ENCODE results near the gene ZNF519.
"Not testable (repeated sequence)": the region's sequence is repeated elsewhere in the genome, so short reads cannot be mapped to it uniquely, and the experiment has no call there.

The ZNF519 gene

DNA sequence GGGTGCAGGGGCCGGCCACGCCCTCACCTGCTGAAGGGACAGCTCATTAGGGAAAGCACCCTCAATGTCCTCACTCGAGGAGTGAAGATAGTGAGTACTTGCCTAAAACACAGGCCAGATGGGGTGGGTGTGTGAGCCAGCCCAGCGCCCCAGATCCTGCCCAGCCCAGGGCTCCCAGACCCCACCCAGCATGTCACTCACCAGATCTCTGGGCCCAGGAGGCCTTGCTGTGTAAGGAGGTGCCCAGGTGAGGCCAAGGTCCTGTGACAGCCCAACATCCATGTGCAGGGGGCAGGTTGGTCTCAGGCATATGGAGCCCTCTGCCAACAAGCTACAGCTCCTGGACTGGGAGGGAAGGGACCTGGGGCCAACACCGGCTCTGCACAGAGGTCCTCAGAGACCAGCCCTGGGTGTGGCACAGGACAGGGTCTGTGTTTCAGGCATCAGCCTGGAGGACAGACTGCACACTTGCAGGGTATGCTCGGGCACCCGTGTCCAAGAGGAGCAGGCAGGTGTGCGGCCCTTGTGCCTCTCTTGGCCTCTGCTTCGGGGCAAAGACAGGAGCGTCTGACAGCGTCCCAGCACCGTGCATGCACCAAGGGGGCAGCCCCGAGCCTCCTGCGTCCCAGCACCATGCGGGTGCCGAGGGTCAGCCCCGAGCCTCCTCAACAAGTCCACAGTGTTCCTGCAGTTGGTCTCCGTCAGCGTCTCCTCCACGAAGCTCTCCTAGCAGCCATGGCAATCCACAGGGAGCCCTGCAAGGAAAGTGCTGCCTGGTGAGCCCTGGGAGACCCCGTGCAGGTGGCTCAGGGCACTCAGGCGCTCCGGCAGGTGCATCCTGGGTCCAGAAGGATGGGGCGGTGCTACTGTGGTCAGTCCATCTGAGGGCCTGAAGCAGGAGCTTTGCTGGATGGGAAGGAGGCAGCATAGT lies 16.0 kb upstream of the ZNF519 start:
- not testable (repeated sequence) for DNase-seq

DNA sequence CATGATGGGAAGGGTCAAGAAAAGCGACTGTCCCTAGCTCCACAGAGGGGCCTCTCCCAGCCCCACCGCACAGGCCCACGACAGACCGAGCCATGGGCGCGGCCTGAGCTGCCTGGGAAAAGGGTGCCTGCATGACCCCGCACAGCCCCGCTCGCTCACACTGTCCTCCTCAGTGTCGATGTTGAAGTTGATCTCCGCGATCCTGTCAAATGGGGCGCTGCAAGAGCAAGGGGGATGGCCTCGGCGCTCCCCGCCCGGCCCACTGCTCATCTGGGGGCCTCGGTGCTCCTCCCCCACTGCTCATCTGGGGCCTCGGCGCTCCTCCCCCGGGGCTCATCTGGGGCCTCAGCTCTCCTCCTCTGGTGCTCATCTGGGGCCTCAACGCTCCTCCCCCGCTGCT lies 14.5 kb upstream of the ZNF519 start:
- DNase-seq, result not testable (repeated sequence)

DNA sequence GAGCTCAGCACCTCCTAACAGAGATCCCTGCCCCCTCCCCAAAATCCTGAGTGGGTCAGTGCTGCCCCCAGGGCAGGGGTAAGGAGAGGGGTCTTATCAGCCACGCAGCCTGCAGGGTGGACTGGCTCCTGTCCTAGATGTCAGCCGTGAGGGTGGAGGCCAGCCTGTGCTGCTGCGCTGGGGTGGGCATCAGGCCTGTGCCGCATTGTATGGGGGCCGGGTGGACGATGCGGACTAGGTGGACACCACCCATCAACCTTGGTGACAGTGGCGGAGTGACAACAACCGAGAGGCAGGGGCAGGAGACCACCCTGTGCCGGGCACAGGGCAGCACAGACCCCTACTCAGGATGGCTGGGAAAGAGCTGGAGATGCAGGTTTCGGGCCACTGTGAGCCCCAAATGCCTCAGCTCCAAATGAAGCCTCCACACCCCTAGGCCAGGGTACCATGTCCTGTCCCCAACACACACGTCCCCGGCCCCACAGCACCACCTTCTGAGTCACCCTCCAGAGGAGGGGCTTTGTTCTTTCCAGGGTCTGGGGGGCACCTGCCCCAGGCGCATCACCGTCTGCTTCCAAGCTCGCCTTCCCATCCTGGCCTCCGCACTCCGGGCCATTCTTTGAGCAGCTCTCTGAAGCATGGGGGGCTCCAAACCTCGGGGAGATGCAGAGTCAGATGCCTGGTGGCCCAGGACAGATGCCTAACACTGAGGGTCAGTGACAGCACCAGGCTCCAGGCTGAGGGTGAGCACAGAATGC lies 13.5 kb upstream of the ZNF519 start:
- not testable (repeated sequence) for DNase-seq

DNA sequence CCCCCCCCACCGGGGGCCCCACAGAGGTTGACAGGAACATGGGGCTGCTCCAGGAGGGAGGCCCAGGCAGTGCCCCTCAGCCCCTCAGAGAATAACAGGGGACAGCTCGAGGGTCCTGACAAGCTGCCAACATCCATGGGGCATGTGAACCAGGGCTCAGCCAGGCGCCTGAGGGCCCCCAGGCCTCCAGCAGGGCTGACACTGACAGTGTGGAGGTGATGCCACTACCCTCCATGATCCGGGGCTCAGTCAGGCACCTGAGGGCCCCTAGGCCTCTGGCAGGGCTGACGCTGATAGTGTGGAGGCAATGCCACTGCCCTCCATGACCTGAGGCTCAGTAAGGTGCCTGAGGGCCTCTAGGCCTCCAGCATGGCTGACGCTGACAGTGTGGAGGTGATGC lies 12.8 kb upstream of the ZNF519 start:
- DNase-seq, result not testable (repeated sequence)

DNA sequence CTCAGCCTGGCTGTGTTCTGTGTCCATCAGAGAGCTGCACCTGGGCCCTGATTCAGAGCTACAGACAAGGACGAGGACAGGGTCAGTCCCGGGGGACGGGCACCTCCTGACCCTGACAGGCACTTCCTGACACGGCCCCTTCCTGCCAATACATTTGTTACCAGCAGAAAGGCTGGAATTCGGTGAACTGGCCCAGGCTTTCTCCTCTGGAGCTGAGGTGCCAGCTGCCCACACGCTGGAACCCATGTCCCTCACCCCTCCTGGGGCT lies 12.3 kb upstream of the ZNF519 start:
- DNase-seq, result no peak

DNA sequence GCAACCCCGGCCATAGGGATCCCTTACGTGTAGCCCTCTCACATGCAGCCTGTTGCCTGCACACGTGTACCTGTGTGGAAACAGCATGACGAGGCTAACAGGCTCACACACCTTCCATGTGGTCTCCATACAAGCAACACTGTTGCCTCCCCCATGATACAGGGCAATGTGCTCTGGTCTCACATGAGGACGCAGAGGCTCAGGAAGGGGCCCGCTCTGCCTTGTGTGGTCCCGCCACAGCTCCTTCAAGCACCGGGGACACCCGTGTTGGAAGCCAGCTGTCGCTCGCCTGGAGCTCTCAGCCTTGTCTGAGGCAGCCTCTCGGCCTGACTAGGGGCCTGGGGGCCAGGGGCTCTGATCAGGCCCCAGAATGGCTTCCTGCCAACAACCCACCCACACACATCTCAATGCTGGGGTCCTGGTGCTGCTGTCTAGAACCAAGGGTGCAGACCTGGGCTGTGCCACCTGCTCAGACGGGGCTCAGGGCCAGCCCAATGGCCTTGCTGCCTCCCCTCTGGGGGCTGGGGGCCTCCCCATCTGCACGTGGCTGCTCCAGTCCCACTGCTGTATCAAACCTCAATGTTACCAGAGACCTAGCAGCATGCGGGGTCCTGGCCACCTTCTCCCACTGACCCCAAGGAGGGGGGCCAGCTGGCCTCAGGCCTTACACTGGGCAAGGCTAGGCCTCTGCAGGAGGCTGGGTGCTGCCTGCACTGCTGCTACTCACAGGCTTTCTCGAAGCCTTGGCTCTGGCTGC lies 11.8 kb upstream of the ZNF519 start:
- DNase-seq, result not testable (repeated sequence)

DNA sequence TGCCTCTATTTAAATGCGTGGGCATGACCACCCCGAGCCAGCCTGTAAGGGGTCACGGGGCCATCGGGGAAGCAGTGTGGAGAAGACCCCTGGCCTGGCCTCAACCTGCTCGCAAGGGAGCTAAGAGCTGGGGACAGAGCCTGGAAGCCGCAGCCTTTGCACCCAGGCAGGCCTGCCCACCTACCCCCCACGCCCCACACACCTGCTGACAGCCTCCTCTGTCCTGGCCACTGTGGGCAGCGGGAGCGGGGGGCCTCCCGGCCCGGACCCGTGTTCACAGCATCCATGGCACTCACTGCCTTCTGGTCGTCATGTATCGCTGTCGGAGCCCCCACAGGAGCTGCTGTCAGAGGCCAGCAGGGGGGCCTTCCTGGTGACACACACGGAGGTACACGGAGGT lies 11.2 kb upstream of the ZNF519 start:
- not testable (repeated sequence) for DNase-seq

DNA sequence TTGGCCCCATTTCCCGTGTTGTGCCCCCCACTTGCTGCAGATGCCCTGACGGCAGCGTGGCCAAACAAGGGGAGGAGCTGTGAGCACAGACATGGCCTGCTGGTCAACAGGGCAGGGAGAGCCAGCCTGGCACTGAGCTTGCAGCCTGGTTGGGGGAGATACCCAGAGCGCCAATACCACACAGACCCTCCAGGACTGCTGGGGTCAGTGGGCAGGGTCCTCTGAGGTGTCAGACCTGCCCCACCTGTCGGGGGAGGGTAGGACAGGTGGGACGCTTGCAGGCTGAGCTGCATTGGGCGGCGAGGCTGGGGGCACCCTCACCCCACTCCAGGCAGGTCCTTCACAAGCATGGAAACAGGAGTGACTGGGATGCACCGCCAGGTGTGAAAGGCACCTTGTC lies 9.9 kb upstream of the ZNF519 start:
- DNase-seq, result not testable (repeated sequence)

DNA sequence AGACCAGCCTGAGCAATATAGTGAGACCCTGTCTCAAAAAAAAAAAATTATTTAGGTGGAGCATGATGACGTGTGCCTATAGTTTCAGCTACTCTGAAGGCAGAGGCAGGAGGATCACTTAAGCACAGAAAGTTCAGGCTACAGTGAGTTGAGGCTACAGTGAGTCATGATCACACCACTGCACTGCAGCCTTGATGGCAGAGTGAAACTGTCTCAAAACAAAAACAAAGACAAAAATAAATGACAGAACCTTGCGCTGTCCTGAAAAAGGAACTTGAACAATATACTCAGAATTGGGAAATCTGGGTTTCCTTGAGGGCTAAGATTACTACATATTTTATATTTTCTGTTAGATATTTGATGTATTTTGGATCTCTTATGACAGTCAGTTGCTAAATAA lies 7.3 kb upstream of the ZNF519 start:
- DNase-seq, result peak; percentile 71 to 85

DNA sequence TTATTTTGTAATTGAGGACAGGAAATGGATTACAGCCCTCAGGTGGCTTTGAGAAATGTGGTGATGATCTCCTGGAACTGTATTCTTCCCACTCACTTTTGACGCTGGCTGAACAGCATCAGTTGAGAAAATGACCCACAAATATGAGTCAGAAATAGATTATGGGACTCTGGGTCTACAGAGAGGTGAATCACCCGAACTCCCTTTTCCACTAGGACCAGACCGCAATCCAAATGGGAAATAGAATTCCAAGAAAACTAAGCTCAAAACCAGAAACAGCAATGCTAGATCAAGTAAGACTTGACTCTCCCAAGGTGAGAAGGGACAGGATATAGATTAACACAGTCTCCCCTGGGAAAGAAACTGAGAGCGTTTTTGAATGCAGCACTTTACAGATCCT lies 5.7 kb upstream of the ZNF519 start:
- not testable (repeated sequence) for DNase-seq

DNA sequence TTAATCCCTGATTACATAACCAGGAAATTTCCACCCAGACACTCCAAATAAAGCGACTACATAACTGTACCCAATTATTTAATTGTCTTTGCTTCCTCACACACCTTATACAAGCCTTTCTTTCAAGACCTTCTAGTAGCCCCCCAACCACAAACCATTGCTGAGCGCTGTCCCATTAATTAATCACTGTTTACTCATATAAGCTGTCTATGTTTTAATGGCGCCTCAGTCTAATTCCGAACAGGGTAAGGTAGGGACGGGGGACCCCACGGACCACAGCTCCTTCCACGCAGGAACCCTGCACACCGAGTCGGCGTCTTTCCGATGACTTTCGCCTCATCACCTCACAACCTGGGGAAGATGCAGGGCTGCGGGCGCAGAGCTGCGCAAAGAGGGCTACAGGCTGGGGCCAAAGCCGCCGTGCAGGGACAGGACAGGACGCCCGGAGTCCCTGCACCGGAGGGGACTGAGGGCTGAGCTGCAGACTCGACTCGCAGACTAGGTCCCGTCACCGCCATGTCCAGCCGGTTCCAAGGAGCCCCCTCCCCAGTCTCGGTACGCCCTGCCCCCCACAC lies 452 bp downstream of the ZNF519 start:
- DNase-seq, result not testable (repeated sequence)

DNA sequence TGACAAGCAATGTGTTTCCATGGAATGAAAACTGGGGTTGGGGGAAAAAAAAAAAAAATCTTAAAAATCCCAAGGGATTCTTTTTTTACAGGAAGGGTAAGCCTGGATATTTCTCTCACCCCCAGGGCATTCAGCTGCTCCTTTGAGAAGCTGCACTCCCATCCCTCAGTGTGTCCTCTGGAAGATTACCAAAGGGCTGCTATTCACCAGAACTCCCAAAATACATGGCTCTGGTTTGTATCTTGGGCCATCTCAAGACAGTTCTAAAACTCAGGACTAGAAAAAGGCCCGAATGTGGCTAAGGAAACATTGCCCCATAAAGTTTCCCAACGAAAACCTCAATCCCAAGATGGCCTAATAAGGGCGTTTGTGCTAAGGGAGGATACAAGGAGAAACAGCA lies 1.4 kb downstream of the ZNF519 start:
- DNase-seq, result not testable (repeated sequence)

DNA sequence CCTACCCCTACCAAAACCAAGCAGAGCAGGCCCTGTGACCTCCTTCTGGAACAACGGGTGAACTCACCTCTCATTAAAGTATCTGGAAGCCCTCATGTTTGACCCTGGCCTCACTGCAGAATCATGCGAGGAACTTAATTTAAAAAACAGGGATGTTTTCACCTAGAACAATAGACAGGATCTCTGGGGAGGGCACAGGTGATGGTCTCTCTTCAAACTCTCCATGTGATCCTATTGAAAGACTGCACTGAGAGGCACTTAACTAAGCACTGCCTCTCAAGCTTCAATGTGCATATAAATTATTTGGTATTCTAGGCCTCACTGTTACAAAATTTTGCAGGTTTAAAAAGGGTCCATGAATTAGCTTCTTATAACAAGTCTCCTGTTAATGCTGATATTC lies 7.5 kb downstream of the ZNF519 start:
- DNase-seq, result no peak

DNA sequence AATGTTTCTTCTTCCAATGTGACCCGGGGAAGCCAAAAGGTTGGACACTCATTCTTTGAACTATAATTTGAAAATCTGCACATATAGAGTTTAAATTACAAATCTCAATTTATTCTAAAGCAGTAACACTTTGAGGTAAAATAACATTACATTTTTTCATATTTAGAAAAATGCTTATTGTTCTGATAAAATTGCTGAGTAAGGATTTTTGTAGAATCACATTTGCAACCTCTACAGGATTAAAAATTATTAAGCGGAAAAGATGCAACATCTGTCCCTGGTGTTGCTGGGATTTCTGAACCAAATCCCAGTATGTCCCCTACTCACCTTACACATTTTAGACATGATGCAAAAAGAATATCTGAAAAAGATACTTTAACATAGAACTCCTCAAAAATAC lies 10.1 kb downstream of the ZNF519 start:
- no peak for DNase-seq

DNA sequence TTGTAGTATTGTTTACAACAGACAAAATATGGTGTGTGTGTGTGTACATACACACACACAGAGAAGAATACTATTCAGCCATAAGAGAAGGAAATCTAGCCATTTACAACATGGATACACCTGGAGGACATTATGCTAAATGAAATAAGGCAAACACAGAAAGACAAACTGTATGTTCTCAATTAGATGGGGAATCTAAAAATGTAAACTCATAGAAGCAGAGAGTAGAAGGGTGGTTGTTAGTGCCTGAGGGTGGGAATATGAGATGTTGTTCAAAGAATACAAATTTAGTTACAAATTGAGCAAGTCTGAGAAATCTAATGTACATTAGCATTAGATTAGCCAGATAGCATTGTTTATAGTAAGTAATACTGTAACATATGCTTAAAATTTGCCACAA lies 11.3 kb downstream of the ZNF519 start:
- no peak for DNase-seq

DNA sequence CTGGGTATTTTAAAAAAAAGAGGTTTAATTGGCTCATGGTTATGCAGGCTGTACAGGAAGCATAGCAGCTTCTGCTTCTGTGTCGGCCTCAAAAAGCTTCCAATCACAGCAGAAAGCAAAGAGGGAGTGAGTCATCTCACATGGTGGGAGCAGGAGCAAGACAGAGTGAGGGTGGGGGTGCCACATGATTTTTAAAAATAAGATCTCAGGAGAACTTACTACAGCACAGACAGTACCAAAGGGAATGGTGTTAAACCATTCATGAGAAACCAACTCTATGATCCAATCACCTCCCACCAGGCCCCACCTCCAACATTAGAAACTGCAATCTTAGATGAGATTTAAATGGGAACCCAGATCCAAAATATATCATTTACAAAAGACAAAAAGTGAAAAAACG lies 14.6 kb downstream of the ZNF519 start:
- peak; percentile 61 to 80 for DNase-seq

DNA sequence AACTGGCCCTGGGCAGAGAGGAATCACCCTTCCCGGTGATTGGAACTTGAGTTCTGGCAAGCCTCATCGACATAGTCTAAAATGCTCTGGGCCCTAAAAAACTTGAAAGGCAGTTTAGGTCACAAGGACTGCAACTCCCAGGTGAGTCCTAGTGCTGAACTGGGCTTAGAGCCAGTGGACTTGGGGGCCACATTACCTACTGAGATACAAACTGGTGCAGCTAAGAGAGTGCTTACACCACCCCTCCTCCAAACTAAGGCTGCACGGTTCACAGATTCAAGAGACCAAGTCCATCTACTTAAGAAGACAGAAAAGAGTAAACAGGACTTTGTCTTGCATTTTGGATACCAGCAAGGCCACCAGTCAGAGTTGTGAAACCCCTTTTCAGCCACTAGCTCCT lies 25.3 kb downstream of the ZNF519 start:
- no peak for DNase-seq

DNA sequence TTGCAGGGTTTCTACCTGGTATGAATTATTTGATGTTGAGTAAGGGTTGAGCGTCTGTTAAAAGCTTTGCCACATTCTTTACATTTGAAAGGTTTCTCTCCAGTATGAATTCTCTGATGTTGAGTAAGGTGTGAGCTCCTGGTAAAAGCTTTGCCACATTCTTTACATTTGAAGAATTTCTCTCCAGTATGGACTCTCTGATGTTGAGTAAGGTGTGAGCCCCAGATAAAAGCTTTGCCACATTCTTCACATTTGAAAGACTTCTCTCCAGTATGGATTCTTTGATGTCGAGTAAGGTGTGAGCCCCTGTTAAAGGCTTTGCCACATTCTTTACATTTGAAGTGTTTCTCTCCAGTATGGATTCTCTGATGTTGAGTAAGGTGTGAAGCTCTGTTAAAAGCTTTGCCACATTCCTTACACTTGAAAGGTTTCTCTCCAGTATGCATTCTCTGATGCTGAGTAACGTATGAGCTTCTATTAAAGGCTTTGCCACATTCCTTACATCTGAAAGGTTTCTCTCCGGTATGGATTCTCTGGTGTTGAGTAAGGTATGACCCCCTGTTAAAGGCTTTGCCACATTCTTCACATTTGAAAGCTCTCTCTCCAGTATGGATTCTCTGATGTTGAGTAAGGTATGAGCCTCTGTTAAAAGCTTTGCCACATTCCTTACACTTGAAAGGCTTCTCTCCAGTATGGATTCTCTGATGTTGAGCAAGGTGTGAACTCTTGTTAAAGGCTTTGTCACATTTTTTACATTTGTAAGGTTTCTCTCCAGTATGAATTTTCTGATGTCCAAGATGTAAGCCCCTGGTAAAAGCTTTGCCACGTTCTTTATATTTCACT lies 27.1 kb downstream of the ZNF519 start:
- no peak for DNase-seq

DNA sequence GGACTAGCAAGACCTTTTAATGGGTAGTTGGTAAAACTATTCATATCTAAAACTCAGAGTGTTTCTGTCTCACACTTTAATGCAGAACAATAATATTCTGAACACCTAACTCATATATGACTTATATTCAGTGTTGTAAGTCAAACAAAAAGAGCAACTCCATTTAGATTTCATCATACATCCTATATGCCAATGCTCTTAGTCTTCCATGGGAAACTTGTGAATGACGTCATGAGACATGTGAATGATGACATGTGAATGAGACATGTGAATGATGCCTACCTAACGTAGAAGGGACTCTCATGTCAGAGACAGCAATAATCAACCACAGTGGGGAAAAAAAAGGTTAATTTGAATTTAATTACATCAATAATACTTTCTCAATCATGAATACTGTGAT lies 28.0 kb downstream of the ZNF519 start:
- peak in 1 of 2 donors; percentile 26 for DNase-seq

DNA sequence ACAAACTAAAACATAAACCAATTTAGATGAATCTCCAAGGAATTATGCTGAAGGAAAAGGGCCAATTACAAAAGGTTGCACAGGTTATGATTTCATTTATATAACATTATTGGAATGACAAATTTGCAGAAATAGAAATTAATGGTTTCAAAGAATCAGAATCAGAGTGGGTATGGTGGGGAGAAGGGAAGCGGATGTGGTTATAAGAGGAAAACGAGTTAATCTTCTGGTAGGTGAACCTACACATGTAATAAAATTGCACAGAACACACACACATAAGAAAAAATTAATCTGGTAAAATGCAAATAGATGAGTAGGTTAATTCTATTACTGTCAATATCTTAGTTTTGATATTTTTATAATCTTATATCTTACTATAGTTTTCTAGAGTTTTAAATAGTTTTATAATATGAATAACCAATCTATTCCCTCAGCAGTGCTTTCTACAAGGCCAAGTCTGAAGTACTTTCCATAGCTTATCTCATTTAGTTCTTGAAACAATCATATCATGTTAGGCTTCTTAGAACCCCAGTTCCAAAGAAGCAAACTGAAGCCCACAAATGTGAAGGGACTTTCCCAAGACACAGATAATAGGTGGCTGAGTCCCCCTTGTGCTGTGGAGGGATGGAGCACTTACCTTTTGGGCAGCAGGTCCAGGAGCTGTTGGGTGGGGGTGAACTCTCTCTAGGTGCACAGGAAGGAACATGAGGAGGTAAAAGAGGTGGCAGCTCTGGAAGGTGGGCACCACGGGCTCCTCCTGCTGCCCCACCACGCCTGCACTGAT lies 31.5 kb downstream of the ZNF519 start:
- no peak for DNase-seq

DNA sequence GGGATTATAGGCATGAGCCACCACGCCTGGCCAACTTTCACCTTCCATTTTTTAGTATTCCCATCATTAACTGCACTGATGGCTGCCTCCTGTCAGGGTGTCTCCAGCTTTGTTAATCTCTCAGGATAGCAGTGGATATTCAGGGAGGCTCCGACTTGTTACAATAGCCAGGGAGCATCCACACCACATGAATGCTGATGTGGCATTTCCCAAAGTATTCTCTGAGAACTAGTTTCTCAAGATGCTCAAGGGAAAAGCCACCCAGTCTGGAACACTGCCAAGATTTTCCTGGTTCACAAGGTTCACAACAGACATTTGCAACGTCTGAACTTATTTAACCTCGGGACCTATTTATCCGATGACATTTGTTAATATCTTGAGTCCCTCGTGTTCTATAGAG lies 33.8 kb downstream of the ZNF519 start:
- no peak for DNase-seq

Measured in inflammatory macrophage (primary cell).